DOHH2 (cell line): ENCODE results near the gene MOB4.
"Not testable (repeated sequence)": the region's sequence is repeated elsewhere in the genome, so short reads cannot be mapped to it uniquely, and the experiment has no call there.

Experiments used
- EZH2phosphoT487 ChIP-seq: fragments of 200-600 bp; sonication (generic); IDR thresholded peaks from 2 replicates; pipeline ENCODE4 v1.6.1; 2017; ENCODE audit warnings: borderline replicate concordance, mild to moderate bottlenecking, antibody characterized with exemption, low read length, moderate library complexity, mixed read lengths
- TF ChIP-seq, protein P1 (sequence below): fragments of 200-600 bp; sonication (generic); IDR thresholded peaks from one replicate; pipeline ENCODE4 v1.5.1; 2014; ENCODE audit warnings: antibody characterized with exemption, mild to moderate bottlenecking, low read depth, low read length; ENCODE audit not compliant: poor library complexity, severe bottlenecking

DNA sequence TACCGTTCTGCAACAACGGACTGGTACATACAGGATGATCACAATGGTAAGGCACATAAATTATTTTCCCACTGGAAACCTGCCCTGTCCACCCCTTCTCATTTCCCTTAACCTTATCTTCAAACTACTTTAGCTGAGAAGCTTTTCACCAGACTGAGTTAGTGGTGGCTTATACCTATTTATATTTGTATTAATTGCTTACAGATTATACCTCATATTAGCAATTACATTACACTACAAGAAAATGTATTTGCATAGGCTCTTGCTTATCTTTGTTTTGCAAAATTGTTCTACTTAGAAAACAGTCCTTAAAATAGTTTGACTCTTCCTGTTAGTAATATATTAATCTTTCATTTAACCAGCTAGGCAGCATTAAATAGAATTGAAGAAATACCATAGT, 35.4 kb downstream of the MOB4 start:
- TF ChIP-seq, protein P1, sequence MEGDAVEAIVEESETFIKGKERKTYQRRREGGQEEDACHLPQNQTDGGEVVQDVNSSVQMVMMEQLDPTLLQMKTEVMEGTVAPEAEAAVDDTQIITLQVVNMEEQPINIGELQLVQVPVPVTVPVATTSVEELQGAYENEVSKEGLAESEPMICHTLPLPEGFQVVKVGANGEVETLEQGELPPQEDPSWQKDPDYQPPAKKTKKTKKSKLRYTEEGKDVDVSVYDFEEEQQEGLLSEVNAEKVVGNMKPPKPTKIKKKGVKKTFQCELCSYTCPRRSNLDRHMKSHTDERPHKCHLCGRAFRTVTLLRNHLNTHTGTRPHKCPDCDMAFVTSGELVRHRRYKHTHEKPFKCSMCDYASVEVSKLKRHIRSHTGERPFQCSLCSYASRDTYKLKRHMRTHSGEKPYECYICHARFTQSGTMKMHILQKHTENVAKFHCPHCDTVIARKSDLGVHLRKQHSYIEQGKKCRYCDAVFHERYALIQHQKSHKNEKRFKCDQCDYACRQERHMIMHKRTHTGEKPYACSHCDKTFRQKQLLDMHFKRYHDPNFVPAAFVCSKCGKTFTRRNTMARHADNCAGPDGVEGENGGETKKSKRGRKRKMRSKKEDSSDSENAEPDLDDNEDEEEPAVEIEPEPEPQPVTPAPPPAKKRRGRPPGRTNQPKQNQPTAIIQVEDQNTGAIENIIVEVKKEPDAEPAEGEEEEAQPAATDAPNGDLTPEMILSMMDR = not testable (repeated sequence)
- not testable (repeated sequence) for TF ChIP-seq EZH2phosphoT487
